LNCAP (cell line): ENCODE data around the gene SYPL1.

Source experiments
- CTCF ChIP-seq: fragments of 450-650 bp; IDR thresholded peaks from 2 replicates; pipeline ENCODE4 v1.5.1; 2017; ENCODE audit warnings: mild to moderate bottlenecking

The SYPL1 gene

GRCh38 chr7:106042196-106042611 is 69.9 kb downstream of the SYPL1 start:
- no peak for TF ChIP-seq CTCF

GRCh38 chr7:106041140-106041717 is 70.9 kb downstream of the SYPL1 start:
- peak; percentile 66 for TF ChIP-seq CTCF
